ENCODE results near the gene SLC30A7. TPM values are rescaled to one million over a fixed set of nuclear protein-coding genes. Genes with fewer than 3 reads are reported as not detected.

The SLC30A7 gene
- total RNA-seq, 4 donors from 2014 or later: 16.1 to 21.6 (median 18.4) TPM

GRCh38 chr1:100972185-100972584 lies 76.3 kb downstream of the SLC30A7 start:
- 46 to 48% methylated on average over 1 of the region's 1 CpG for WGBS, 2 donors
- H3K4me3 ChIP-seq (ENCODE audit: low read depth, poor library complexity, severe bottlenecking): no peak overlapping the region
- intact Hi-C loops (cut with DNase I; ENCODE audit: low total_unique reads): no loop called here
- no peak for DNase-seq (ENCODE audit: low spot score in 2 of 2)
- no peak for TF ChIP-seq CTCF (IDR thresholded peaks at IDR 0.05)
- TF ChIP-seq POLR2A (IDR thresholded peaks at IDR 0.05): no peak

GRCh38 chr1:100976936-100977335 lies 81.0 kb downstream of the SLC30A7 start:
- WGBS, 2 donors: 90 to 98% methylated on average over 1 of the region's 1 CpG
- TF ChIP-seq CTCF (IDR thresholded peaks at IDR 0.05): no peak
- TF ChIP-seq POLR2A (IDR thresholded peaks at IDR 0.05): no peak
- intact Hi-C loops (cut with DNase I; ENCODE audit: low total_unique reads): no loop called here
- H3K4me3 ChIP-seq (ENCODE audit: low read depth, poor library complexity, severe bottlenecking): no peak overlapping the region
- DNase-seq (ENCODE audit: low spot score in 2 of 2): no peak

- TF ChIP-seq CTCF (IDR thresholded peaks at IDR 0.05) (no peak), POLR2A (IDR thresholded peaks at IDR 0.05) (no peak)
- H3K4me3 ChIP-seq (ENCODE audit: low read depth, poor library complexity, severe bottlenecking): no peak overlapping the region
- intact Hi-C loops (cut with DNase I; ENCODE audit: low total_unique reads): no loop called here
- DNase-seq (ENCODE audit: low spot score in 2 of 2): no peak
- 95 to 96% methylated on average over 2 of the region's 2 CpGs for WGBS, 2 donors
Observed at GRCh38 chr1:100979631-100980030, 83.7 kb downstream of the SLC30A7 start.

GRCh38 chr1:100982793-100983192 lies 86.9 kb downstream of the SLC30A7 start:
- DNase-seq (ENCODE audit: low spot score in 2 of 2): no peak
- intact Hi-C loops (cut with DNase I; ENCODE audit: low total_unique reads): no loop called here
- H3K4me3 ChIP-seq (ENCODE audit: low read depth, poor library complexity, severe bottlenecking): no peak overlapping the region
- no peak for TF ChIP-seq POLR2A (IDR thresholded peaks at IDR 0.05)
- TF ChIP-seq CTCF (IDR thresholded peaks at IDR 0.05): no peak
- 88 to 93% methylated on average over 4 of the region's 4 CpGs for WGBS, 2 donors

GRCh38 chr1:100988121-100988520 lies 92.2 kb downstream of the SLC30A7 start:
- no peak for DNase-seq (ENCODE audit: low spot score in 2 of 2)
- TF ChIP-seq CTCF (IDR thresholded peaks at IDR 0.05) (no peak), POLR2A (IDR thresholded peaks at IDR 0.05) (no peak)

GRCh38 chr1:100989306-100990077 lies 93.6 kb downstream of the SLC30A7 start:
- TF ChIP-seq POLR2A (IDR thresholded peaks at IDR 0.05): no peak
- TF ChIP-seq CTCF (IDR thresholded peaks at IDR 0.05): no peak
- no peak overlapping the region for H3K4me3 ChIP-seq (ENCODE audit: low read depth, poor library complexity, severe bottlenecking)
- intact Hi-C loops (cut with DNase I; ENCODE audit: low total_unique reads): no loop called here
- 62 to 74% methylated on average over 2 of the region's 2 CpGs for WGBS, 2 donors
- no peak for DNase-seq (ENCODE audit: low spot score in 2 of 2)

More at GRCh38 chr1:100988121-100988520, 92.2 kb downstream of the SLC30A7 start:
- intact Hi-C loops (cut with DNase I; ENCODE audit: low total_unique reads): no loop called here
- H3K4me3 ChIP-seq (ENCODE audit: low read depth, poor library complexity, severe bottlenecking): no peak overlapping the region
- WGBS, 2 donors: 80 to 84% methylated on average over 3 of the region's 3 CpGs

Data from lower leg skin (tissue), 4 donors.